ENCODE results near the gene DHRS4L2.

The DHRS4L2 gene

DNA sequence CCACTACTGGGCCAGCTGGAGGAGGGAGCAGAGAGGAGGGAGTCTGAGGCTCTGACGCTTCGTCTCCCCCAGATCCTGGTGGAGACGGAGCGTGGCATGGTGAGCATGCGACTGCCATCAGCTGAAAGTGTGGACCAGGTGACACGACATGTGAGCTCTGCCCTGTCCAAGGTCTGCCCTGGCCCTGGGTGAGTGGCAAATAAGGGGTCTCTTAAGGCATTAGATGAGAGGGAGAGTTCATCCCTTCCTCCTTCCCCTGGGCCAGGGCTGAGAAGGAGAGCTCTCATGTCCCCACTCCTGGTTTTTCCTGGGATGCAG is 65.6 kb downstream of the DHRS4L2 start:
- DNase-seq (ENCODE audit: low spot score): no peak

DNA sequence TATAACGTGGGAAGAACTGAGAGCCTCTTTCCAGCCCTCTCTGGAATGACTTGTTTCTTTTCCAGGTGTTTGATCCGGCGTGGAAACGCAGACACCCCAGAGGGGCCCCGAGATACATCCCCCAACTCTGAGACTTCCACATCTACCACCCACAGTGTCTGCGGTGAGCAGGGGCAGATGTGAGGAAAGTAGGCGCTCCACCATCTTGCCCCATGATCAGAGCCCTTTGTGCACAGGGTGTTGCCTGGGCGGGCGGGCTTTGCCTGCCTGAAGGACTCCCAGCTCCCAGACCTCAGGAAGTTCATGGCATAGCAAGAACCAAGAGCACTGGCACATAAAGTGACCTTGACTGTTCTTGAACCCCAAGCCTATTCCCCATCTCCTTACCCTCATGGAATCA is 65.9 kb downstream of the DHRS4L2 start:
- no peak for DNase-seq (ENCODE audit: low spot score)

Data from hematopoietic multipotent progenitor cell treated with erythropoietin and hydrocortisone succinate and interleukin-3 and kit ligand, for 17 days (in vitro differentiated cells).